ENCODE data around the gene B3GNT5. TPM values are rescaled to one million over a fixed set of nuclear protein-coding genes. Genes with fewer than 3 reads are reported as not detected.
A peak's percentile ranks its signal among the peaks of the same experiment; 100 is the strongest.

The B3GNT5 gene
- total and polyA plus RNA-seq, 9 of the 15 experiments (the other 6 are each of a cell fraction or from before 2014, with no cell fraction given): 8.8 to 23.8 (median 14.4) TPM

DNA sequence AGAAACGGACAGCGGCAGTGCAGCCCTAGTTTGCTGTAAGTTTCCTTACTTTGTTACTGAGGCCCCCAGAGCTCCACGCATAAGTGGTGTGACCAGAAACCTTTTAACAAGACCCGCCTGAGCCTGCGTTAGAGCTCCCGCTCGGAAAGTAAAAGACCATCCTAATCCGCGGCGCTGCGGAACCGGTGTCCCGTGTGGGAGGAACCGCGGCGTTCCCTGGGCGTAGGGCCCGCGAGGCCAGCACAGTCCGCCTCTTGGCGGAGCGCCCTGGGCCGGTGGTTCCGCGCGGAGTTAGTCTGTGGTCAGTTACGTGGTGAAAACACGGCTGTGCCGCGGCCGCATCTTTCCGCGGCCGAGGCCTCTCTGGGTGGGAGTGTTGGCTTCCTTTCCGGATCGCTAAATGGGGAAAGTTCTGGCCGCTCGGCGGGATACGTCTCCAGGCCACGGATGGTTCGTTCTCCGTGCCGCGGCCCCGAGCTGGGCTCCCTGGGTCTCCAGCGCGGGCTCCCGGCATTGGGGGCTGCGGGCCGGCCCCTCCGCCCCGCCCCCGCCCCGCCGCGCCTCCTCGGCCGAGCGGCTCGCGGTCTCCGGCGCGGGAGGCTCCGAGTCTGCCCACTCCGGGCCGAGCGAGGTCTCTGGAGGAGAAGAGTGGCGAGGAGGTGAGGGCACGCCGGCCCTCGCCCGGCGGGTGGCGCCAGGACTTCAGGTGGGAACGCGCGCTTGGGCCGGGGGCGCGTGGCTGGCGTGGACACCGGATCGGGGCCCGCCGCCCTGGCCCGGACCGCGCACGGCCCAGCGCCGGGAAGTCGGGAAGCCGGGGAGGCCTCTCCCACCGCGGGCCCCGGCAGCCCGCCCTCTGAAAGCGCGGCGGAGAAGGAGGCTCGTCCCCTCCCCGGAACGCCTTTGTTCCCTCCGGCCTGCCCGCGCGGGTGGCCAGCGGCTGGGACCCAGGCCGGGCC lies 754 bp downstream of the B3GNT5 start (continued):
- TF ChIP-seq SOX6 (IDR thresholded peaks at IDR 0.05) (no peak), PTRF (tag; IDR thresholded peaks at IDR 0.05) (no peak), ZNF764 (CRISPR knock-in tag; IDR thresholded peaks at IDR 0.05; ENCODE audit: low read depth) (no peak), NFATC3 (IDR thresholded peaks at IDR 0.05) (no peak), HMGN3 (IDR thresholded peaks at IDR 0.05; ENCODE audit: borderline replicate concordance, extremely low read depth, insufficient read length, low read depth, low read length) (peak; percentile 45), RBFOX2 (IDR thresholded peaks at IDR 0.05; ENCODE audit: low read depth, low read length) (peak; percentile 80), ARHGAP35 (IDR thresholded peaks at IDR 0.05; ENCODE audit: partially characterized antibody) (no peak), NFIC (IDR thresholded peaks at IDR 0.05) (peak; percentile 46), CXXC5 (CRISPR knock-in tag; IDR thresholded peaks at IDR 0.05) (peak; percentile 31), BRD9 (IDR thresholded peaks at IDR 0.05; ENCODE audit: low read depth, partially characterized antibody) (no peak), KDM2B (CRISPR knock-in tag; IDR thresholded peaks at IDR 0.05) (peak; percentile 56; the same call in 1 of the 2 replicates), ESRRA (IDR thresholded peaks at IDR 0.05; ENCODE audit: borderline replicate concordance, low read depth) (no peak; the same call in 1 of the 2 replicates), NRF1 (conservative IDR thresholded peaks at IDR 0.05 in 1 of 2, IDR thresholded peaks at IDR 0.05 in 1 of 2) (0 out of 4 replicates have a peak, but pooled peaks of 1 of the 2 experiments have one; percentile 30), CBFB (CRISPR knock-in tag; IDR thresholded peaks at IDR 0.05) (peak; percentile 43), ZBTB1 (CRISPR knock-in tag; IDR thresholded peaks at IDR 0.05; ENCODE audit: borderline replicate concordance, low read depth) (peak; percentile 94), RB1 (IDR thresholded peaks at IDR 0.05; ENCODE audit: low read depth) (peak; percentile 62), TAF1 (IDR thresholded peaks at IDR 0.05; ENCODE audit: control insufficient read depth, extremely low read depth, insufficient read depth, low read length, severe bottlenecking) (peak; percentile 17), TCF7 (IDR thresholded peaks at IDR 0.05; ENCODE audit: borderline replicate concordance) (no peak), IRF2 (CRISPR knock-in tag; IDR thresholded peaks at IDR 0.05) (no peak), NFE2L1 (tag; IDR thresholded peaks at IDR 0.05; ENCODE audit: borderline replicate concordance, low read depth) (no peak)
- TF ChIP-seq, protein P1, sequence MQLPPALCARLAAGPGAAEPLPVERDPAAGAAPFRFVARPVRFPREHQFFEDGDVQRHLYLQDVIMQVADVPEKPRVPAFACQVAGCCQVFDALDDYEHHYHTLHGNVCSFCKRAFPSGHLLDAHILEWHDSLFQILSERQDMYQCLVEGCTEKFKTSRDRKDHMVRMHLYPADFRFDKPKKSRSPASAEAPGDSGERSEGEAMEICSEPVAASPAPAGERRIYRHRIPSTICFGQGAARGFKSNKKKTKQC (CRISPR knock-in tag; IDR thresholded peaks at IDR 0.05): 0 out of 2 replicates have a peak, but pooled peaks have one; percentile 25
- TF ChIP-seq, protein P2, sequence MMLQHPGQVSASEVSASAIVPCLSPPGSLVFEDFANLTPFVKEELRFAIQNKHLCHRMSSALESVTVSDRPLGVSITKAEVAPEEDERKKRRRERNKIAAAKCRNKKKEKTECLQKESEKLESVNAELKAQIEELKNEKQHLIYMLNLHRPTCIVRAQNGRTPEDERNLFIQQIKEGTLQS (IDR thresholded peaks at IDR 0.05): no peak
- TF ChIP-seq, protein P2 (CRISPR knock-in tag; conservative IDR thresholded peaks at IDR 0.05): 0 out of 2 replicates have a peak, but pooled peaks have one; percentile 63
- TF ChIP-seq, protein P3, sequence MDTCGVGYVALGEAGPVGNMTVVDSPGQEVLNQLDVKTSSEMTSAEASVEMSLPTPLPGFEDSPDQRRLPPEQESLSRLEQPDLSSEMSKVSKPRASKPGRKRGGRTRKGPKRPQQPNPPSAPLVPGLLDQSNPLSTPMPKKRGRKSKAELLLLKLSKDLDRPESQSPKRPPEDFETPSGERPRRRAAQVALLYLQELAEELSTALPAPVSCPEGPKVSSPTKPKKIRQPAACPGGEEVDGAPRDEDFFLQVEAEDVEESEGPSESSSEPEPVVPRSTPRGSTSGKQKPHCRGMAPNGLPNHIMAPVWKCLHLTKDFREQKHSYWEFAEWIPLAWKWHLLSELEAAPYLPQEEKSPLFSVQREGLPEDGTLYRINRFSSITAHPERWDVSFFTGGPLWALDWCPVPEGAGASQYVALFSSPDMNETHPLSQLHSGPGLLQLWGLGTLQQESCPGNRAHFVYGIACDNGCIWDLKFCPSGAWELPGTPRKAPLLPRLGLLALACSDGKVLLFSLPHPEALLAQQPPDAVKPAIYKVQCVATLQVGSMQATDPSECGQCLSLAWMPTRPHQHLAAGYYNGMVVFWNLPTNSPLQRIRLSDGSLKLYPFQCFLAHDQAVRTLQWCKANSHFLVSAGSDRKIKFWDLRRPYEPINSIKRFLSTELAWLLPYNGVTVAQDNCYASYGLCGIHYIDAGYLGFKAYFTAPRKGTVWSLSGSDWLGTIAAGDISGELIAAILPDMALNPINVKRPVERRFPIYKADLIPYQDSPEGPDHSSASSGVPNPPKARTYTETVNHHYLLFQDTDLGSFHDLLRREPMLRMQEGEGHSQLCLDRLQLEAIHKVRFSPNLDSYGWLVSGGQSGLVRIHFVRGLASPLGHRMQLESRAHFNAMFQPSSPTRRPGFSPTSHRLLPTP (IDR thresholded peaks at IDR 0.05; ENCODE audit: borderline replicate concordance, extremely low read depth, insufficient read length): no peak
